Natural killer cell (primary cell): ENCODE results near the gene MAP7D3. TPM values are rescaled to one million over a fixed set of nuclear protein-coding genes. Genes with fewer than 3 reads are reported as not detected.

Experiments
- ATAC-seq, 3 donors: fragments of 150-1000 bp in 2 of 3; fragments of 200-7000 bp in 1 of 3; cut with Tn5 transposase; 1 replicate in 1 of 3; 2 replicates in 2 of 3; pipeline ENCODE4 v1.10.0; 2021; ENCODE audit warnings: mild to moderate bottlenecking in 2 of 3, moderate library complexity in 2 of 3
- DNase-seq, 2 donors: peaks; one replicate each; pipeline versions ENCODE4 v3.0.0 to v3.0.0-alpha.2; 2013 to 2021; ENCODE audit warnings: mixed read lengths in 1 of 2
- H3K27ac ChIP-seq: one replicate; pipeline ENCODE4 v1.5.1; 2013; ENCODE audit warnings: mild to moderate bottlenecking, low read length
- H3K27me3 ChIP-seq: one replicate; pipeline ENCODE4 v1.6.1; 2013; ENCODE audit warnings: low read length; ENCODE audit not compliant: control insufficient read depth, insufficient read depth
- H3K36me3 ChIP-seq: one replicate; pipeline ENCODE4 v1.6.1; 2013; ENCODE audit warnings: low read length; ENCODE audit not compliant: control insufficient read depth, insufficient read depth
- H3K4me1 ChIP-seq: one replicate; pipeline ENCODE4 v1.6.1; 2013; ENCODE audit warnings: low read length; ENCODE audit not compliant: control insufficient read depth, insufficient read depth
- H3K4me3 ChIP-seq: one replicate; pipeline ENCODE4 v1.5.1; 2013; ENCODE audit warnings: low read length
- H3K9me3 ChIP-seq: one replicate; pipeline ENCODE4 v1.6.1; 2013; ENCODE audit warnings: low read length; ENCODE audit not compliant: control insufficient read depth, insufficient read depth
- H3K27ac Mint-ChIP-seq, 2 donors: one replicate each; pipeline ENCODE4 v1.8.0; 2022; ENCODE audit warnings: mild to moderate bottlenecking in 2 of 2, mixed read lengths in 2 of 2, moderate library complexity in 1 of 2
- H3K27me3 Mint-ChIP-seq, 2 donors: one replicate each; pipeline ENCODE4 v1.8.0; 2022; ENCODE audit warnings: low read depth in 2 of 2, mixed read lengths in 2 of 2
- H3K36me3 Mint-ChIP-seq: one replicate; pipeline ENCODE4 v1.8.0; 2022; ENCODE audit warnings: mixed read lengths
- H3K4me1 Mint-ChIP-seq, 2 donors: one replicate each; pipeline ENCODE4 v1.8.0; 2022; ENCODE audit warnings: mixed read lengths in 2 of 2
- H3K4me3 Mint-ChIP-seq: one replicate; pipeline ENCODE4 v1.8.0; 2022; ENCODE audit warnings: mild to moderate bottlenecking, moderate library complexity, mixed read lengths
- H3K9me3 Mint-ChIP-seq, 2 donors: one replicate each; pipeline ENCODE4 v1.8.0; 2022; ENCODE audit warnings: mixed read lengths in 2 of 2
- CTCF ChIP-seq: fragments of 200-600 bp; IDR thresholded peaks from one replicate; pipeline ENCODE4 v1.8.0; 2022; ENCODE audit warnings: antibody characterized with exemption
- WGBS: methylation state at CpG from one replicate; pipeline ENCODE4 v1.1.7; 2013; ENCODE audit warnings: missing lambda C conversion rate; ENCODE audit not compliant: insufficient coverage; 5-methylcytosine and 5-hydroxymethylcytosine counted together
- intact Hi-C: fragments of 100-400 bp; cut with micrococcal nuclease; formaldehyde crosslinking; loops from one replicate; pipeline ENCODE4 v1.14.2; 2022
- total RNA-seq, 4 donors: library from RNA; stranded (reverse); fragments of 120-200 nt in 1 of 4; gene quantifications; one replicate each; pipeline versions ENCODE4 v1.2.3 to v1.2.4, GENCODE V29; 2013 to 2022

The MAP7D3 gene
- total RNA-seq, 3 donors from 2014 or later (not counting 1 experiment from before 2014, with no cell fraction given): 5.6 to 6.1 (median 5.7) TPM

- H3K4me1 ChIP-seq: no peaks in the 10 kb centered on the region
- intact Hi-C loops: no loop called here
- no peak for DNase-seq
- H3K27me3 ChIP-seq: no peaks in the 10 kb centered on the region
- no peak for TF ChIP-seq CTCF
- no peak for ATAC-seq
- no peaks in the 10 kb centered on the region for H3K4me1 Mint-ChIP-seq
- H3K27ac ChIP-seq: no peak overlapping the region
- H3K4me3 Mint-ChIP-seq: no peak overlapping the region
- H3K36me3 Mint-ChIP-seq: peaks cover 9% of the 10 kb centered on the region
- H3K9me3 ChIP-seq: no peaks in the 10 kb centered on the region
- H3K4me3 ChIP-seq: no peak overlapping the region
- no peaks in the 10 kb centered on the region for H3K27me3 Mint-ChIP-seq
- no peaks in the 10 kb centered on the region for H3K9me3 Mint-ChIP-seq
- H3K36me3 ChIP-seq: peaks cover 33% of the 10 kb centered on the region
- WGBS: 100% methylated on average over 3 of the region's 3 CpGs
- no peak overlapping the region for H3K27ac Mint-ChIP-seq
These were observed 29.2 kb downstream of the MAP7D3 start for GRCh38 chrX:136221851-136222513.

GRCh38 chrX:136220951-136221350 lies 30.2 kb downstream of the MAP7D3 start:
- intact Hi-C loops: no loop called here
- Mint-ChIP-seq H3K9me3 (no peaks in the 10 kb centered on the region), H3K36me3 (peaks cover 9% of the 10 kb centered on the region), H3K4me3 (no peak overlapping the region), H3K4me1 (no peaks in the 10 kb centered on the region), H3K27ac (no peak overlapping the region), H3K27me3 (no peaks in the 10 kb centered on the region)
- TF ChIP-seq CTCF: no peak
- Histone ChIP-seq H3K27ac (no peak overlapping the region), H3K4me1 (no peaks in the 10 kb centered on the region), H3K36me3 (peaks cover 30% of the 10 kb centered on the region), H3K4me3 (no peak overlapping the region), H3K27me3 (no peaks in the 10 kb centered on the region), H3K9me3 (no peaks in the 10 kb centered on the region)
- WGBS: 96% methylated on average over 3 of the region's 3 CpGs
- DNase-seq (no peak), ATAC-seq (no peak)

GRCh38 chrX:136220540-136220939 lies 30.7 kb downstream of the MAP7D3 start:
- H3K27ac ChIP-seq: no peak overlapping the region
- 83% methylated on average over 2 of the region's 4 CpGs for WGBS
- no peak overlapping the region for H3K4me3 ChIP-seq
- no peaks in the 10 kb centered on the region for H3K9me3 ChIP-seq
- no peaks in the 10 kb centered on the region for H3K27me3 Mint-ChIP-seq
- ATAC-seq (no peak), DNase-seq (no peak)
- H3K36me3 Mint-ChIP-seq: peaks cover 6% of the 10 kb centered on the region
- H3K9me3 Mint-ChIP-seq: no peaks in the 10 kb centered on the region
- no peak overlapping the region for H3K4me3 Mint-ChIP-seq
- H3K4me1 Mint-ChIP-seq: no peaks in the 10 kb centered on the region
- intact Hi-C loops: no loop called here
- no peak overlapping the region for H3K27ac Mint-ChIP-seq
- H3K36me3 ChIP-seq: peaks cover 28% of the 10 kb centered on the region
- no peaks in the 10 kb centered on the region for H3K4me1 ChIP-seq
- TF ChIP-seq CTCF: no peak
- H3K27me3 ChIP-seq: no peaks in the 10 kb centered on the region

- no peaks in the 10 kb centered on the region for H3K36me3 Mint-ChIP-seq
- no peak overlapping the region for H3K27ac Mint-ChIP-seq
- Histone ChIP-seq H3K36me3 (peaks cover 28% of the 10 kb centered on the region), H3K4me1 (no peaks in the 10 kb centered on the region), H3K27ac (no peak overlapping the region), H3K27me3 (no peaks in the 10 kb centered on the region), H3K9me3 (no peaks in the 10 kb centered on the region), H3K4me3 (no peak overlapping the region)
- DNase-seq (no peak), ATAC-seq (no peak)
- H3K4me1 Mint-ChIP-seq: no peaks in the 10 kb centered on the region
- no peaks in the 10 kb centered on the region for H3K27me3 Mint-ChIP-seq
- TF ChIP-seq CTCF: no peak
- H3K9me3 Mint-ChIP-seq: no peaks in the 10 kb centered on the region
- no peak overlapping the region for H3K4me3 Mint-ChIP-seq
- intact Hi-C loops: no loop called here
- 100% methylated on average over 3 of the region's 5 CpGs for WGBS
These were observed 31.3 kb downstream of the MAP7D3 start for GRCh38 chrX:136219893-136220292.
